ENCODE measurements around the gene SLC9C2. TPM values are rescaled to one million over a fixed set of nuclear protein-coding genes. Genes with fewer than 3 reads are reported as not detected.
"Not testable (repeated sequence)": the region's sequence is repeated elsewhere in the genome, so short reads cannot be mapped to it uniquely, and the experiment has no call there.

Gene SLC9C2
- total RNA-seq, 1 donor from 2014 or later = not detected

GRCh38 chr1:173581383-173582079 lies 21.3 kb downstream of the SLC9C2 start:
- intact Hi-C loops (cut with micrococcal nuclease) = no loop called here

DNA sequence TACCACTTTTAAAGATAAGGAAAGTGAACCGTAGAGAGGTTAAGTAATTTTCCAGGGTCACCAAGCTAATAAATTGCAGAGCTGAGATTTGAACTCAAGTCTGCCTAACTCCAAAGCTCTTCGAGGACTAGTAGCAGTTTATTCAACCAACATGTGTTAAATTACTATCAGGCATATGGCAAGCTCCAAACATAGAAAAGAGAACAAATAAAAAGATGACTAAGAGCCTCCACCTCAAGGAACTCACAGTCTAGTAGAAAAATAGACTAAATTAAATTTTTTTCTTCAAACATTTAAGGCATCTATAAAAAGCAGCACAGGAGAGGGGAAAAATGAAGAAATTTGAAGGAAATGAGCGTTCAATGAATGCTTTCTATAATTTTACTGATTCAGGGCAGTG lies 22.2 kb downstream of the SLC9C2 start:
- intact Hi-C loops (cut with micrococcal nuclease) = no loop called here

- intact Hi-C loops (cut with micrococcal nuclease) = no loop called here
Measured at GRCh38 chr1:173580071-173580470, 22.8 kb downstream of the SLC9C2 start.

- intact Hi-C loops (cut with micrococcal nuclease) = no loop called here
Measured at GRCh38 chr1:173573596-173573995, 29.3 kb downstream of the SLC9C2 start.

DNA sequence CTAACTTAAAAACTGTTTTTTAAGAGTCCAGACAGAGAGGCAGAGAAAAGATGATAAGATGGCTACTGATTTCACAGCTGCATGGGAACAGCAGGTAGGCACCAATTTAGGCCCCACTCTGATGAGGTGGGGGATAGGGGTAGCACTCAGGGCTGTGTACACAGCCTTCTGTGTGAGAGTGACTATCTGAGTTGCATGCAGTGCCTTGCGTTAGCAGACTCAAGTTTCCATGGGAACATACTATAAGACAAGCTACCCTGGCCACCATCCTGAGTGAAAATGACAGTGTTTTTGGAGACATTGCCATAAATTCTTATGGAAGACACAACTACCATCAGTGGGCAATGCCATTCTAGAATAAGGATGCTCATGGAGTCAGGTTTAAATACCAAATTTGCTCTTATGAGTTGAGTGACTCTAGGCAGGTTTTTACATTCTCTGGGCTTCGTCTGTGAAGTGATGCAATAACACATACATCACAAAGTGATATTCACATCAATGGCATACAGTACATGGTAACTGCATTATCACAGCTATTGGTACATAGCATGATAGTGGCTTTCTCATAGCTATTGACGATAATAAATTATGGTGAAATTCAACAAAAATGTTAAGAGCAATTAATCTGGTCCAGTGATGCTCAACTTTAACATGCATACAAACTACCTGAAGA lies 30.5 kb downstream of the SLC9C2 start:
- intact Hi-C loops (cut with micrococcal nuclease) = no loop called here

DNA sequence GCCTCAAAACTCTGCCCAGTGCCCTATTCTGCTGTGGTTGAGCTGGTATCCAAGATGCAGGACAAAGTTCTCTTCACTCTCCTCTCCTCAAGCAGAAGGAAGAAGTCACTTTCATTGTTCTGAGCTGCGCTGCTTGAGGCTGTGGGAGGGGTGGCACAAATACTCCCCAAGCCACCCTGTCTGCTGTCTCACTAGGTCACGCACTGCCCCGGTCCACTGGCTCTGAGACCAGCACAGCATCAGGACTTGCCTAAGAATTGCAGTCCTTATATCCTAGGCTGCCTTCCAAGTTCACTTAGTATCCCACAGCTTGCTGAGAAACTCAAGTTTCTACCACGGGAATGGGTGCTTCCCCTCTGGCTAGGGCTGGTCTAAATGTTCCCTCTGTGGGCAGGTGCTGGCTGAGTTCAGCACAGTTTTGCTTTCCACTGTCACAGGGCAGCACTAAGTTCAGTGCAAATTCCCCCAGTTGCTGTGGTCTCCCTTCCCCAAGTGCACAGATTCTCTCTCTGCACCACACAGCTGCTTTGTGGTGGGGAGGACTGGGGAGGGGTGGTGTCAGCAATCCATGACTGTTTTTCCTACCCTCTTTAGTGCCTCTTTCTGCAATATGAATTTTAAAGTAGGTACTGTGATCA lies 32.4 kb downstream of the SLC9C2 start:
- intact Hi-C loops (cut with micrococcal nuclease) = no loop called here

- intact Hi-C loops (cut with micrococcal nuclease) = no loop called here
Measured at GRCh38 chr1:173568483-173568882, 34.4 kb downstream of the SLC9C2 start.

- intact Hi-C loops (cut with micrococcal nuclease) = not testable (repeated sequence)
Measured at GRCh38 chr1:173563846-173564245, 39.0 kb downstream of the SLC9C2 start.

- intact Hi-C loops (cut with micrococcal nuclease) = no loop called here
Measured at GRCh38 chr1:173562813-173563212, 40.1 kb downstream of the SLC9C2 start.

DNA sequence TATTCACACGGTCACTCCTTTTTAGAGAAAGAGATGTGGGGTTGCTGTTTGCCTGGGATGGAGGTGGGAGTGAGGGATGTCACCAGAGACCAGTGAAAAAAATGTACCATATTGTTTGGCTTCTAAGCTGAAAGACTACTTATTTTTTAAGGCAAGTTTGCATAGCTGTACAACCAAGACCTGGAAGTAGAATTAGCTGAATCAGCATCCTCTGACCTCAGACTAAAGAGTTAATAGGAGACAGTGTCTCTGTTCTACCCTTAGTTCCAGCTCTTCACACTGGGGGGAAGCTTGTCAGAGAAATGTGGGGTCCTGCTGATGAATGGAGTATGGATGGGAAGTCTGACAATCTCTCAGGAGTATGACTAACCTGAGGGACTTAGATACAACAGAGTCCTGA lies 41.6 kb downstream of the SLC9C2 start:
- intact Hi-C loops (cut with micrococcal nuclease) = no loop called here

DNA sequence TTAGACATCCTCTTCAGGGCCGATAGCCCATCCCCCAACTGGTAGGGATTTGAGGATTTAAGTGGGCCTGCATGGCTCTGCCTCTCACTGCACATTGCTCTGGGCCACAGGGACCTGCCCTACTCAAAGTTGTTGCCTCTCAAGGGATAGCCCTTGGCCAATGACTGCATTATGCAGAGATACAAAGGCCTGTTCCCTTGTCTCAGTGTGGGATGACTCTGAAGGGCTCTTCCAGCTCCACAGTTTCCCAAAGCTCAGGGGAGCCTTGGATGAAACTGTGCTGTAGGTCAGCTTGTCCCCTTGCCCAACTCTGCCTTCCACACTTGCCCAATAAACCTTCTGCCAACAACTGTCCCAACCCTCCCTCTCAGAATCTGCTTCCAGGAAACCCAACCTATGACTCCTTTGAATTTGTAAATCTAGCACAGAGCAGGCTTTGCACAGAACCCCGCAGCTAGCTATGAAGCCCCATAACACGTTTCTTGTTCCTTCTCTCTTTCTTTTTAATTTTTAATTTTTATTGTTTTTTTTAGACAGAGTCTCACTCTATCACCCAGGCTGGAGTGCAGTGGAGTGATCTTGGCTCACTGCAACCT lies 42.5 kb downstream of the SLC9C2 start:
- intact Hi-C loops (cut with micrococcal nuclease) = no loop called here

- intact Hi-C loops (cut with micrococcal nuclease) = no loop called here
Measured at GRCh38 chr1:173555651-173556305, 47.1 kb downstream of the SLC9C2 start.

- intact Hi-C loops (cut with micrococcal nuclease) = loop anchor here (5.0 kb wide), 1 partner anchor 122 kb away; no protein-coding TSS in a partner anchor
Measured at GRCh38 chr1:173554541-173555250, 48.2 kb downstream of the SLC9C2 start.

DNA sequence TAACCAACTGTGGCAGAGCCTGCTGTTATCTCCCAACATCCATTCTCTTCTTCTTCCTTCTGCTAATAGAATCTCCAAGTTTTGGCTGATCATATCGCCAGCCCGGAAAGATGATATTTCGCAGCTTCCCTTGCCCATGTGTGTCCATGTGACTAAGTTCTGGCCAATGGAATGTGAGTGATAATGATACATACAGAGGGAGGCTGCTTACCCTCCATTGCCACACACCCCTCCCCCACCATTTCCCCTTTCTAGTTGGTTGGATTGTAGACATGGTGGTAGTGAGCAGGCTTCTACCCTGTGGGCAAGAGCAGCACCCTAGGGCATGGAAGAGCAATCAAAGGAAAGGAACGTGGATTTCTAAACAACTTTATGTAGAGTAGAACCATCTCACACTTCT lies 48.8 kb downstream of the SLC9C2 start:
- intact Hi-C loops (cut with micrococcal nuclease) = loop anchor here (5.0 kb wide), 1 partner anchor 122 kb away; no protein-coding TSS in a partner anchor

GRCh38 chr1:173553312-173553711 lies 49.6 kb downstream of the SLC9C2 start:
- intact Hi-C loops (cut with micrococcal nuclease) = loop anchor here (5.0 kb wide), 1 partner anchor 121 kb away; no protein-coding TSS in a partner anchor

DNA sequence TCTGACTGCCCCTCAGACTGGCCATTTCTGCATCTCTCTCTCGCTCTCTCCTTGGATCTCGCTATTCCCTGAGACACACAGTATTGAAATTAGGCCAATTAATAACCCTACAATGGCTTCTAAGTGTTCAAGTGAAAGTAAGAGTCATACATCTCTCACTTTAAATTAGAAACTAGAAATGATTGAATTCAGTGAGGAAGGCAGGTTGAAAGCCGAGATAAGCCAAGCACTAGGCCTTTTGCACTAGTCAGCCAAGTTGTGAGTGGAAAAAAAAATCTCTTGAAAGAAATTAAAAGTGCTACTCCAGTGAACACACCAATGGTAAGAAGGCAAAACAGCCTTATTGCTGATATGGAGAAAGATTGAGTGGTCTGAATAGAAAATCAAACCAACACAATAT lies 51.2 kb downstream of the SLC9C2 start:
- intact Hi-C loops (cut with micrococcal nuclease) = loop anchor here (5.0 kb wide), 1 partner anchor 119 kb away; no protein-coding TSS in a partner anchor

- intact Hi-C loops (cut with micrococcal nuclease) = loop anchor here (5.0 kb wide), 1 partner anchor 118 kb away; no protein-coding TSS in a partner anchor
Measured at GRCh38 chr1:173549813-173550212, 53.1 kb downstream of the SLC9C2 start.

DNA sequence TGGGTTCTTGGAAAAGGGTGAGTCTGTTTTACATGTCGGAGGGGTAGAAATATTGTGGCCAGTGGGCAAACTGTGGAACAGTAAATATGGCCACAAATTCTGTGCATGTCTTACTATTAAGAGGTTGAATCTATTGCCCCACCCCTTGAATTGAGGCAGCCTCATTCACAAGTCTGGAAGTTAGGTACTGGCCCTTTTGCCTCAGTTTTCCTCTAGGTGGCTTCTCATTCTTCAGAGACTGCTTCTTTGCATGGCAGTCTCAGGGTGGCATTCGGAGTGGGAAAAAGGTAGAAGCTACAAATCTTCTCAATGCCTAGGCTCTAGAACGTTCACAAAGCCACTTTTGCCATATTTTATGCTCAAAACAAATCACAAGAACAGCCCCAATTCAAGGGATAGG lies 57.2 kb downstream of the SLC9C2 start:
- intact Hi-C loops (cut with micrococcal nuclease) = no loop called here

DNA sequence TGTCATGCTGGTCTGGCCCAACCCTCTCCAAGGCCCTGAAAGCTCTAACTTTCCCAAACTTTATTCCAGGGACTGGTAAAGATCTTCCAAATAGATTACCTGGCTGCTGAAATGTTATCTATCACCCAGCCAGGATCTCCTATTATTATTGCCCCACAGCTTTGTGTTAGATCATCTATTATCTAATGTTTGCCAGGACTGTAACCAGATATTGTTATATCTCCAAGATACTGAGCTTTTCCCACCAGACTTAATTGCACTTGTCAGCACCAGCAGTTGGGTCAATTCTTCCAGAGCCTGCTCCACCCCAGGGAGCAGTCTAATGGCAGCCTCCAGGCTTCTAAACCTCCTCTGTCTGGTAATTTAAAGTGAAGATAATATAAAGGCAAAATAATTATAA lies 66.6 kb downstream of the SLC9C2 start:
- intact Hi-C loops (cut with micrococcal nuclease) = no loop called here

DNA sequence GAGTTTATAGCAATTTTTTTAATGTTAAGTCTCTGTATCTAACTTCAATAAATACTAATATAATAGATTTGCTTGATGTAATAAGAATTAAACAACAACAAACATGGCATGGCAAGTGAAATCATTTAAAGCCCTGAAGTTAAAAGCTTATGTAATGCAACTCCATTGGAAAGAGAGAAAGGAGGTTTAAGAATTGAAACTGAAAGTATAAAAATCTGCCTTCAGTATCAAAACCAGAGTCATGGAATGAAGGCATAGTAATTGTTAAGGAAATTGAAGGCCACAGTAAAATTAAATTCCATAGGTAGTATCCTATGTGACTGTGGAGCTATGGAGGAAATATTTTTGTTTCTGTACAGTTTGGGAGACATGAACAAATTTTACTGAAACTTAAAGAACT lies 70.6 kb downstream of the SLC9C2 start:
- intact Hi-C loops (cut with micrococcal nuclease) = no loop called here
